Esophagus muscularis mucosa (tissue), 4 donors: ENCODE measurements around the gene TMTC2. TPM values are rescaled to one million over a fixed set of nuclear protein-coding genes. Genes with fewer than 3 reads are reported as not detected.

Experiments
- DNase-seq: peaks from one replicate; pipeline ENCODE4 v3.0.0-alpha.2; 2017; ENCODE audit errors: extremely low spot score
- H3K27ac ChIP-seq, 4 donors: fragments of 200-600 bp; sonication (generic); replicated peaks in 1 of 4; 1 replicate in 3 of 4; 2 replicates in 1 of 4; pipeline ENCODE4 v1.5.1; 2016 to 2019; ENCODE audit warnings: mild to moderate bottlenecking in 1 of 4
- H3K27me3 ChIP-seq, 4 donors: fragments of 200-600 bp; sonication (generic); one replicate each; pipeline versions ENCODE4 v1.5.1 to v1.6.0; 2016 to 2019
- H3K36me3 ChIP-seq, 4 donors: fragments of 200-600 bp; sonication (generic); one replicate each; pipeline ENCODE4 v1.5.1; 2016 to 2019
- H3K4me1 ChIP-seq, 4 donors: fragments of 200-600 bp; sonication (generic); one replicate each; pipeline ENCODE4 v1.5.1; 2016 to 2019
- H3K4me3 ChIP-seq, 4 donors: fragments of 200-600 bp; sonication (generic); 1 replicate in 2 of 4; 2 replicates in 2 of 4; pipeline ENCODE4 v1.5.1; 2016 to 2019; ENCODE audit warnings: mild to moderate bottlenecking in 4 of 4, moderate library complexity in 1 of 4
- H3K9me3 ChIP-seq, 4 donors: fragments of 200-600 bp; sonication (generic); 1 replicate in 3 of 4; 2 replicates in 1 of 4; pipeline ENCODE4 v1.5.1; 2016 to 2019
- EP300 ChIP-seq: sonication (generic); formaldehyde crosslinking; IDR thresholded peaks from one replicate; pipeline ENCODE4 v1.6.1; 2017; ENCODE audit warnings: antibody characterized with exemption
- POLR2A ChIP-seq: fragments of 450-650 bp; IDR thresholded peaks from one replicate; pipeline ENCODE4 v1.6.1; 2017; ENCODE audit warnings: antibody characterized with exemption, moderate library complexity, mild to moderate bottlenecking, low read depth
- POLR2AphosphoS5 ChIP-seq, 2 donors: sonication (generic); formaldehyde crosslinking; IDR thresholded peaks; one replicate each; pipeline ENCODE4 v1.6.1; 2017; ENCODE audit warnings: antibody characterized with exemption in 2 of 2
- WGBS: methylation state at CpG from one replicate; pipeline ENCODE4 v1.1.5; 2018; 5-methylcytosine and 5-hydroxymethylcytosine counted together
- intact Hi-C: fragments of 100-400 bp; cut with DNase I; formaldehyde crosslinking; loops from one replicate; pipeline ENCODE4 v1.15.1; 2023
- total RNA-seq, 4 donors: library from RNA; depleted of rRNA; stranded (reverse); fragments of >200 nt; gene quantifications; one replicate each; pipeline versions ENCODE4 v1.1.0 to v1.2.1, GENCODE V29; 2016
- TF ChIP-seq, protein P1 (sequence below), 3 experiments: fragments of 200-600 bp in 2 of 3; fragments of 450-650 bp in 1 of 3; sonication (generic) in 2 of 3; IDR thresholded peaks; one replicate each; pipeline ENCODE4 v1.5.1; 2017 to 2019; ENCODE audit warnings: antibody characterized with exemption in 3 of 3, mild to moderate bottlenecking in 2 of 3, moderate library complexity in 1 of 3

The TMTC2 gene
- total RNA-seq, 4 donors from 2014 or later, result 4.7 to 8.7 (median 7.3) TPM

- no peak for DNase-seq
- no peak overlapping the region for H3K4me3 ChIP-seq
- TF ChIP-seq, protein P1, sequence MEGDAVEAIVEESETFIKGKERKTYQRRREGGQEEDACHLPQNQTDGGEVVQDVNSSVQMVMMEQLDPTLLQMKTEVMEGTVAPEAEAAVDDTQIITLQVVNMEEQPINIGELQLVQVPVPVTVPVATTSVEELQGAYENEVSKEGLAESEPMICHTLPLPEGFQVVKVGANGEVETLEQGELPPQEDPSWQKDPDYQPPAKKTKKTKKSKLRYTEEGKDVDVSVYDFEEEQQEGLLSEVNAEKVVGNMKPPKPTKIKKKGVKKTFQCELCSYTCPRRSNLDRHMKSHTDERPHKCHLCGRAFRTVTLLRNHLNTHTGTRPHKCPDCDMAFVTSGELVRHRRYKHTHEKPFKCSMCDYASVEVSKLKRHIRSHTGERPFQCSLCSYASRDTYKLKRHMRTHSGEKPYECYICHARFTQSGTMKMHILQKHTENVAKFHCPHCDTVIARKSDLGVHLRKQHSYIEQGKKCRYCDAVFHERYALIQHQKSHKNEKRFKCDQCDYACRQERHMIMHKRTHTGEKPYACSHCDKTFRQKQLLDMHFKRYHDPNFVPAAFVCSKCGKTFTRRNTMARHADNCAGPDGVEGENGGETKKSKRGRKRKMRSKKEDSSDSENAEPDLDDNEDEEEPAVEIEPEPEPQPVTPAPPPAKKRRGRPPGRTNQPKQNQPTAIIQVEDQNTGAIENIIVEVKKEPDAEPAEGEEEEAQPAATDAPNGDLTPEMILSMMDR (IDR thresholded peaks at IDR 0.05), result no peak
- H3K36me3 ChIP-seq, result no peaks in the 10 kb centered on the region
- H3K27ac ChIP-seq, result no peak overlapping the region
- no peaks in the 10 kb centered on the region for H3K27me3 ChIP-seq
- 95% methylated on average over 12 of the region's 12 CpGs for WGBS
- no peaks in the 10 kb centered on the region for H3K9me3 ChIP-seq
- intact Hi-C loops, result no loop called here
- H3K4me1 ChIP-seq, result no peaks in the 10 kb centered on the region
These were observed 307.4 kb downstream of the TMTC2 start for GRCh38 chr12:82994117-82994516.

DNA sequence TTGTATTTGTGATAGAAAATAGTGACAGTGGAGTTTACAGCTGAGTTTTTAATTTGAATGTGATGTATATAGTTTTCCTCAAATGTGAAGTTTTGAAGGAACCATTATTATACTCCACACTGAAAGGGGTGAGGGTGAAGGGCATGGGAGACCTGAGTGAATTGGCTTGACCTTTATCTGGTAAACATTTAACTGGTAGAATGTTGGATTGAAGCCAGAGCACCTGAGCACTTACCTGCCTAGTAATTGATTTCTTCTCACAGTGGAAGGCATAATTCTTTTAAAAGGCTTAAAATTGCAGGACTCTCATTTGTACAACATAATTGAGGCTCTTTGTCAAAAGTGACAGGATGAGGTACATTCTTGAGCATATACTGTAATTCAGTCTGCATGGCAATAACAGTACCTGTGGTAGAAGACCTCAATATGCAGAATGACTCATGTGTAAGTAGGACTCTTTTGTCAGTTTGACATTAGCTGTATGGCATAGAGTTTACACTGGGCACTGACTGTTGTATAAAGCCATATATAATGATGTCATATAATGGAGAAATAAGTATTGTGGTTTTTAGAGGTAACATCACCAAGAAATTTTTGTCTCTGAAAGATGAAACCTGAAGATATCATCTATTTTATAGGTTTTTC, 309.6 kb downstream of the TMTC2 start:
- no peaks in the 10 kb centered on the region for H3K27me3 ChIP-seq
- H3K4me1 ChIP-seq, result no peaks in the 10 kb centered on the region
- H3K36me3 ChIP-seq, result no peaks in the 10 kb centered on the region
- intact Hi-C loops, result no loop called here
- no peak for DNase-seq
- H3K4me3 ChIP-seq, result no peak overlapping the region
- H3K9me3 ChIP-seq, result no peaks in the 10 kb centered on the region
- TF ChIP-seq, protein P1 (IDR thresholded peaks at IDR 0.05), result no peak
- TF ChIP-seq POLR2AphosphoS5 (IDR thresholded peaks at IDR 0.05), result no peak
- TF ChIP-seq POLR2A, result no peak
- no peak for TF ChIP-seq EP300
- H3K27ac ChIP-seq, result no peak overlapping the region

DNA sequence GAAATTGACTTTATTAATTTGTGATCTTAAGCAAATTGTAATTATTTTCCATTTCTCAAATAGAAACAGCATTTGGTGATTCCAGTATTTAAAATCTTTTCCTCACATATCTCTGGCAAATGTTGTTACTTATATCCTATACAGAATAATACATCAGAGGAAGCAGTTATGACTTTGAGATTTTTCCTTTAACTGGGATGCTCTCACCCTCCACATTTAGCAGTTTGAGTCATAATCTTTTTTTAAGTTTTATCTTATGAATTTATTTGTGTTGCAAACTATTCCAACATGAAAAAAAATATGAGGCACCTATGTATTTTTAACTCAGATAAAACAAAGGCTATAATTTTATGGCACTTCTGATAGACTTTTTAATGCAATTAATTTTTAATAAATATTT, 311.8 kb downstream of the TMTC2 start:
- no peaks in the 10 kb centered on the region for H3K4me1 ChIP-seq
- H3K4me3 ChIP-seq, result no peak overlapping the region
- no peak overlapping the region for H3K27ac ChIP-seq
- H3K36me3 ChIP-seq, result no peaks in the 10 kb centered on the region
- H3K27me3 ChIP-seq, result no peaks in the 10 kb centered on the region
- no peaks in the 10 kb centered on the region for H3K9me3 ChIP-seq
- intact Hi-C loops, result no loop called here
- DNase-seq, result no peak
- TF ChIP-seq, protein P1 (IDR thresholded peaks at IDR 0.05), result no peak
- TF ChIP-seq EP300 (no peak), POLR2AphosphoS5 (IDR thresholded peaks at IDR 0.05) (no peak), POLR2A (no peak)

DNA sequence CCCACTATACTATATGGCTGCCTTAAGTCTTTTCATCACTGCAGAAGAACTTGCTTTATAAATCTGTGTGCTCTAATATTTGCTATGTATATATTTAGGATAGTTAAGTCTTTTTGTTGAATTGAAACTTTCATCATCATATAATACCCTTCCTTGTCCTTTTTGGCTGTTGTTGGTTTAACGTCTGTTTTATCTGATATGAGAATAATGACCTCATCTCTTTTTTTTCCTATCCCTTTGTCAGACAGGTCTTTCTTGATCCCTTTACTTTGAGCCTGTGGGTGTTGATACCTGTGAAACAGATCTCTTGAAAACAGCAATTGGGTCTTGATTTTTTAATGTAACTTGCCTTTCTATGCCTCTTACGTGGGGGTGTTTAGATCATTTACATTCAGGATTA, 316.3 kb downstream of the TMTC2 start:
- peaks cover 0 to 3% (median under 1%) of the 10 kb centered on the region in 4 donors for H3K9me3 ChIP-seq
- no peak overlapping the region for H3K4me3 ChIP-seq
- no peaks in the 10 kb centered on the region for H3K27me3 ChIP-seq
- TF ChIP-seq POLR2AphosphoS5 (IDR thresholded peaks at IDR 0.05), result no peak
- no peak for TF ChIP-seq EP300
- TF ChIP-seq POLR2A, result no peak
- TF ChIP-seq, protein P1 (IDR thresholded peaks at IDR 0.05), result no peak
- no peaks in the 10 kb centered on the region for H3K4me1 ChIP-seq
- no peak overlapping the region for H3K27ac ChIP-seq
- intact Hi-C loops, result no loop called here
- DNase-seq, result no peak
- no peaks in the 10 kb centered on the region for H3K36me3 ChIP-seq
- 50% methylated on average over 2 of the region's 2 CpGs for WGBS

- Histone ChIP-seq H3K36me3 (peaks cover 0 to 7% (median 0%) of the 10 kb centered on the region in 4 donors), H3K27me3 (no peaks in the 10 kb centered on the region), H3K4me3 (no peak overlapping the region), H3K27ac (no peak overlapping the region), H3K9me3 (peaks cover 0 to 16% (median 12%) of the 10 kb centered on the region in 4 donors), H3K4me1 (no peaks in the 10 kb centered on the region)
- TF ChIP-seq, protein P1 (IDR thresholded peaks at IDR 0.05), result no peak
- no peak for TF ChIP-seq POLR2AphosphoS5 (IDR thresholded peaks at IDR 0.05)
- no peak for TF ChIP-seq POLR2A
- TF ChIP-seq EP300, result no peak
- DNase-seq, result no peak
- intact Hi-C loops, result no loop called here
- WGBS, result 97% methylated on average over 5 of the region's 6 CpGs
These were observed 319.0 kb downstream of the TMTC2 start for GRCh38 chr12:83005534-83006197.
